Inferior parietal cortex (tissue), 1 donor: Measurements from ENCODE around the gene LRRC31.
A peak's percentile ranks its signal among the peaks of the same experiment; 100 is the strongest.

Experiments used
- DNase-seq: peaks from one replicate; pipeline ENCODE4 v3.0.0-alpha.2; 2016; ENCODE audit errors: extremely low spot score

The LRRC31 gene

GRCh38 chr3:169863458-169863899 is 6.3 kb downstream of the LRRC31 start:
- DNase-seq, result peak; percentile 91

GRCh38 chr3:169861871-169862270 is 7.9 kb downstream of the LRRC31 start:
- no peak for DNase-seq

- no peak for DNase-seq
Measured at GRCh38 chr3:169857811-169858210, 11.9 kb downstream of the LRRC31 start.

- no peak for DNase-seq
Measured at GRCh38 chr3:169855514-169855913, 14.2 kb downstream of the LRRC31 start.

GRCh38 chr3:169850618-169851017 is 19.1 kb downstream of the LRRC31 start:
- no peak for DNase-seq

GRCh38 chr3:169848741-169849140 is 21.0 kb downstream of the LRRC31 start:
- DNase-seq, result no peak

- no peak for DNase-seq
Measured at GRCh38 chr3:169847896-169848295, 21.8 kb downstream of the LRRC31 start.

- no peak for DNase-seq
Measured at GRCh38 chr3:169846458-169847193, 23.1 kb downstream of the LRRC31 start.

GRCh38 chr3:169842960-169843359 is 26.8 kb downstream of the LRRC31 start:
- no peak for DNase-seq

- no peak for DNase-seq
Measured at GRCh38 chr3:169841171-169841570, 28.6 kb downstream of the LRRC31 start.

- DNase-seq, result no peak
Measured at GRCh38 chr3:169838511-169839030, 31.2 kb downstream of the LRRC31 start.

GRCh38 chr3:169836942-169837275 is 32.8 kb downstream of the LRRC31 start:
- DNase-seq, result no peak

GRCh38 chr3:169836078-169836941 is 33.4 kb downstream of the LRRC31 start:
- no peak for DNase-seq

- DNase-seq, result no peak
Measured at GRCh38 chr3:169835533-169835932, 34.2 kb downstream of the LRRC31 start.

- DNase-seq, result no peak
Measured at GRCh38 chr3:169827712-169828111, 42.0 kb downstream of the LRRC31 start.

GRCh38 chr3:169825316-169825715 is 44.4 kb downstream of the LRRC31 start:
- DNase-seq, result no peak

- DNase-seq, result no peak
Measured at GRCh38 chr3:169822983-169823382, 46.8 kb downstream of the LRRC31 start.

- no peak for DNase-seq
Measured at GRCh38 chr3:169822540-169822939, 47.2 kb downstream of the LRRC31 start.

- no peak for DNase-seq
Measured at GRCh38 chr3:169822091-169822490, 47.6 kb downstream of the LRRC31 start.

- DNase-seq, result no peak
Measured at GRCh38 chr3:169818316-169818715, 51.4 kb downstream of the LRRC31 start.

- DNase-seq, result no peak
Measured at GRCh38 chr3:169815590-169816150, 54.1 kb downstream of the LRRC31 start.

GRCh38 chr3:169813757-169814517 is 55.8 kb downstream of the LRRC31 start:
- no peak for DNase-seq
